NCI-H748 (cell line): ENCODE data around the gene CRACR2A.

Experiments used
- DNase-seq: peaks from one replicate; lab custom pipeline; 2025; ENCODE audit not compliant: unreplicated experiment; lab: John Stamatoyannopoulos, UW

The CRACR2A gene

DNA sequence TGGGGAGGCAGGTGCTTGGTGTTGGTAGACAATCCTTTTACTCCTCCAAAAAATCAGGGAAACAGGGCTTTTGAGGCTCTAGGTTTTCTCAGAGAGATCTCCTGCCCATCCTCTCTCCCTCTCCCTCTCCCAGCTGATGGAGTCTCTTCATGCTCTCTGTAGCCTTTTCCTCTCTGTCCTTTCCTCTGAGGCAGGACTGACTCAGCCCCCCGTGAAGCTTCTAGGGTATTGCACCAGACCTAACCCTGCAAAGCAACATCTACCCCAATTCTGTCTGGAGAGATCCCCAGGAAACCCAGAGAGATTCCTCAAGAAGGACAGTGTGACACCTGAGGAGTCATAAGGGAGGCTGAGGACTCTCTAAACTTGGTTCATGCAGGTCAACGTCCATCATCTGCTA is 66.4 kb downstream of the CRACR2A start:
- no peak for DNase-seq

DNA sequence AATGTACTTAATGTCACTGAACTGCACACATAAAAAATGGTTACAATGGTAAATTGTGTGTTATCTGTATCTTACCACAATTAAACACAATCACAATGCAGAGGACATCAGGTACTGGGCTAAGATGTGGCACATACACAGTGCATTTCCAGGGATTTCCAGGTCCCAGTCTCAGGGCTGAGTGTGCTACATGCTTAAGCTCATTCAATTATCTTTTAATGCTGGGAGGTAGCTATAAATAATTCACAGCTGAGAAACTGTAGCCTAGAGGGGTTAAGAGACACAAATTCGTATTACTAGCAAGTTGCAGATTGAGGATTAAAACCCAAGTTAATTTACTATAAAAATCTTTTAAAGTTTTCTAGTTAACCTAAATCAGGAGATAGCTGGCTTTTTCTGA is 67.1 kb downstream of the CRACR2A start:
- no peak for DNase-seq

DNA sequence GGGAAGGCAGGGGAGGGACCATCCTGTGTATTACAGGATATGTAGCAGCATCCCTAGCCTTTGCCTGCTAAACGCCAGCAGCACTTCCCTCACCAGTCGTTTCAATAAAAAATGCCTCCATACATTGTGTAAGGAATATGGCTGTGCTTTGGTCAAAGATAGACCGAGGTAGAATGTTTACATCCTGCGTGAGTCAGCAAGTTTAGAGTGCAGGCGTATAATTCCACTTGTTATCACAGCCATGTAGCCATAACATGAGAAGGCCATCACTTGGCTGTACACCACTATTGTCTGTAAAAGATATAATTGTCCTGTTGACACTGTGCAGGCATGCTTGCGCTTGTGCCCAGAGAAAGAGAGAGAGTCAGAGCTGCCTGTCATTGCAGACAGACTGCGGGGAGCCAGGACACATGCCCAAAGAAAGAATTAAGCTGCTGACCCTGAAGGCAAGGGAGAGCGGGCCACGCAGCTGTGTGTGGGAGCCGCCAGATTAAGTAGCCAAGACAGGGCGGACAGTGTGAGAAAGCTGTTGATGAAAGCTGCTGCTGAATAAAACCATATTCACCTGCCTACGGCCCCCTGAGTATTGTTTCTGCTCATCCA is 68.4 kb downstream of the CRACR2A start:
- peak; percentile 87 for DNase-seq

DNA sequence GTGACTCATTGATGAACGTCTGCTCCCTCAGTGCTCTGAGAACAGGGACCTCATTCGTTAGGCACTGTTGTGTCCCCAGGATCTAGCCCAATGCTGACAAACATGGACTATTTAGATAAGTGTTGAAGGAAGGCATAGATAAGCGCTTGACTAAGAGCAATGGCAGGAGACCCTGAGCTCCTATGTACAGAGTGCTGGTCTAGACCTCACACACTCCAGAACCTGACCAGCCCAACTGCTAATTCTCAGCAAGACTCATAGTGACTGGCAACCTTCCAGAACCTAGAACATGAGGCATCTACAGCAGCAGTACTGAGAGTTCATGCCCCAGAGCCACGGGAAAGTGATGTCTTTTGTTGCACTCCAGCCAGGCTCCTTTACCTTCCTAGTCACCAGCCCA is 69.2 kb downstream of the CRACR2A start:
- DNase-seq = no peak

DNA sequence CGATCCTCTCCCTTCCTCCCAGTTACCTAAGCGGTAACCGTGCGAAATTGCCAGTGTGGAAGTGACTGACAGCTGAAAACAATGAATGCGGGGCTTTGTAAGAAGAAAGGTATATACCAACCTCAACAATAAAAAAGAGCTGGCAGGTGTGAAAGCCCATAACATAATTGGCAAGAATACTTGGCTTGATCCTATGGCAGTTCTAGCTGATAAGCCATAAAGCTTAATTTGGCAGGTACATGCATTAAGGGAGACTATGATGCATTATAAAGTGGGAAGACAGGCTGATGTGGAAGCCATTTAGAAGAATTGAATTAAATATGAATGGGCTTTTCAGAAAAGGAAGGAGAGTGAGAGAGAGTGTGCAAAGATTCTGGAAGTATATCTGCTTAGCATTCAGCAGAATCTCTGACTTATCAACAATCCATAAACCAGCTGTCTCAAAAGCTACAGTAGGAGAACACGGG is 71.3 kb downstream of the CRACR2A start:
- no peak for DNase-seq

DNA sequence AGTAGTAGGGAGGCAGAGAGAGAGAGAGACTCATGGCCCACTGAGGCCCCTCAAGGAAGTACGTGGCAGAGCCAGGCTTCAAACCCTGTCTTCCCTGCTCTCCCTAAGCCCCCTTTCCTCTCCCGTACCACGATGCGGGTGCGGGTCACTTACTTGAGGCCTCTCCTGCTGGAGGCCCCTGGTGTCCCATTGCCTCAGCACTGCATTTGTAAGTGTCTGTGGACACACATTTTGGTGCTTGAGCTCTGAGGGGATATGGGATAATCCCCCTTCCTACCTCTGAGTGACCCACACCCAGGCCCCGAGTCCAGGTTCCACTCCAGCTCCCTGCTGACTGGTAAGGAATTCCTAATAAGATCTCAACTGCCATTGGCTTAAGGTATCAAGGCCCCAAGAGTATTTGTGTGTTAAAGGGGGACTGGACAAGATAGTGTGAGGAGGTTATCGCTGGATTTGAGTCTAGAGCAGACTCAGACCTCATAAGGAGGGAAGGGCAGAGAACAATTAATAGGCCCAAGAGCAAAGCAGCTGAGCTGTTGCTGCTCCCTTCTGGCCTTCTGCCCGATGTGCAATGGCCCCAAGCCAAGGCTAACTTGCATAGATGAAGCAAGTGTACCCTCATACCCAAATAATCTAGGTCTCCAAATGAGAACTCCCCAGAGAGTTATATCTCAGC is 71.9 kb downstream of the CRACR2A start:
- peak; percentile 64 for DNase-seq

DNA sequence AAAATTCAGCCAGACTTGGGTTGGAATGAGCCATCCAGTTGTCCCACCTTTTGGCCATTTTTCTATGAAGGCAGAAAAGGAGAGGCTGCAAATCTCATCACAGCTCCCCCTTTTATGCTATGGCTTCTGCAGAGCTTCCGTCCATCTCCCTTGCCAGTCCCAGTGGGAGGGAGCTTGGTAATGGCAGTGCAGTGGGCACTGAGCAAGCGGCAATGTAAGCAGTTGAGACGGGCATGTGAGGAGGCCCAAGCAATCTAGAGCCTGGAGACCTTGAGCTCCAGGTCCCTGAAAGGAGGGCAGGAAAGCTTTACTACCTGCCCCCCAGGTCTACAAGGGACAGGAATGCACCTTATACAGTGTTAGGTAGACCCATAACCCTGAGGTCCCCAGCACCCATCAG is 73.1 kb downstream of the CRACR2A start:
- DNase-seq = no peak

DNA sequence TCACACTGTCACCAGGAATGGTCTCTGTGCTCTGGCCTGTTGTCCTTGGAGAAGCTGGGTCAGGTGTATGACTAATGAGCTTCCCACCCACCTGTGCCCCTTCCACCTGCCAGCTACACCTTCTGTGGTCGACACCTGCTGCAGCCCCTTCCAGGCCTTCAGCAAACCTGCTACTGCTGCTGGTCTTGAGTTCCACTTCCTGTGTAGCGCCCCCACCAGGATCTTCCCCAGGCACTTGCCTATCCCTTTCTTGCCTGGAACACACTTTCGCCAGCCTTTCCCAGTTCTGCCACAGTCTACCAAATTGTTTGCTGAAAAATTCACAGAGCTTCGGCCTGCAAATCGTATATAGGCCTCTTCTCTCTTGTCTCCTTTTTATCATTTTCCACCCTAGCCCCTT is 75.3 kb downstream of the CRACR2A start:
- DNase-seq = peak; percentile 3

DNA sequence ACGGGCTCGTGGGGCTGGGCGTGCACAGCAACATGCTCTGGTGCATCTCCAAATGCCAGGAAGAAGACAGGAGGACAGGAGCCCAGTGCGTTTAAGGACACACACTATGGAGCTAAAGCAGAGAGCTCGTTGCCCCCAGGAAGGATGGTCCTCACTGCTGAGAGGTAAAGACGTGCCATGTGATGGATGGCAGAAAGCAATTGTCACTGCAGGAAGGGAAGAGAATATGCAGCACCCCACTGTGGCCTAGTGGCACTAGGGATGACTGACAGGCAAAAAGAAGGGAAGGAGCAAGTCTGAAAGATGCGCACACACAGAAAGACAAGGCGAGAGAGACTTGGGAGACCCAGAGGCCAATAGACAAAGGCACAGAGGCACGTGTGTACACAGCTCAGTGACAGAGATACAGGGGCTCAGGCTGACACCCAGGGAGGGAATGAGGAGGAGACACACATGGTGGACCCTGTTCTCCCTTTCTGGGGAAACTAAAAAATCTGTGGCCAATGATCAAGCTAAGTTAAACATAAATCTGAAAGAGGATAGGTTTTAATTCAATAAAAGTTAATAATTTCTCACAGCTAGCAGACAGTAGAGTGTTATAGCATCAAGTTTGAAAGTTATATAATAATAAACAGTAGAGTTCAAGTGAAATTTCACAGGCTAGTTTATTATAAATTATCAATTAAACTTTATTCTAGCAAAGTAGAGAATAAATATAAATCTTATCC is 78.8 kb downstream of the CRACR2A start:
- DNase-seq = no peak

DNA sequence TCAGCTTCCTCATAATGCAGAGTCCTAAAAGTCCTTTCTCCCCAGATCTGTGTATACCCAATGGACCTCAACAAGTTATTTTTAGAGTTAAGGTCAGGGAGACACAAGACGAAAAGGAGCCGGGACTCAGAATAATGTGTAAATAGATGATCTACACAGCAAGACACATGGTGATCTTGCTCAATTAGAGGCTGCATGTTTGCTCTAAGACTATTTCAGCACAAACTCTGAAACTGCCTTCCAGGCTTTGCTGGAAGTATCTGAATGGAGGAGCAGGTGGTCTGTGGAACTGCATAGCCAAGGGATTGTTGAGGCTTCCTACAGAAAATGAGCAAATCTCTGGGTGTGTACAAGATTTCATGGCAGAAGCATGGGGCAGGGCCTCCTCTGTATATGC is 80.8 kb downstream of the CRACR2A start:
- no peak for DNase-seq

DNA sequence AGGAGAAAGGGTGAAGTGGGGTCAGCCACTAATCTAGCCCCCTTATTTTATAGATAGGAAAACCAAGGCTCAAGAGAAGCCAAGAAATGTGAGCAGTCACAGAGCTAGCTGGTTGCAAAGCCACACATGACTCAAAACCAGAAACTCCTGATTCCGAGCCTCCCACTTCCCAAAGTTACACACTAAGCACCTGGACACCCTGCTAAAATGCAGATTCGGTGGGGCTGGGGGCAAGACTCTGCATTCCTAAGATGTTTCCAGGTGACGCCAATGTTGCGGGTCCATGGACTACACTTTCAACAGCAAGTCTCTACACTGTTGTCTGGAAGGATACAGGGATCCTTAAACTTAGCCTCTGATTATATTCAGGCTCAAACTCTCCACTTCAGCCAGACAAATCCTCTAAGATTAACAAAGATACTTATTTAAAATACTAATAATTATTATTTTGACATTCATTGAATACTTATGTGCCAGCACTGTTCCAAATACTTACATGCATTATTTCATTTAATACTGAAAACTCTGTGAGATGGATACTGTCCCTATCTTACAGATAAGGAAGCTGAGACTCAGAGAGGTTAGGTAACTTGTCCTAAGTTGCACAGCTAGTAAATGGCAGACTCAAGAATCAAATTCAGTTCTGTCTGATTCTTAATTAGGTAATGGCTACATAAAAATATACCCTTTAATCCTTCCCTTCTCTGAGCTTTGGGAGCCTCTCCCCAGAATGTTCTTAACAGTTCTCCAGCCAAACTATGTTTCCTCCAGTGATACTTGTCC is 81.4 kb downstream of the CRACR2A start:
- DNase-seq = no peak

DNA sequence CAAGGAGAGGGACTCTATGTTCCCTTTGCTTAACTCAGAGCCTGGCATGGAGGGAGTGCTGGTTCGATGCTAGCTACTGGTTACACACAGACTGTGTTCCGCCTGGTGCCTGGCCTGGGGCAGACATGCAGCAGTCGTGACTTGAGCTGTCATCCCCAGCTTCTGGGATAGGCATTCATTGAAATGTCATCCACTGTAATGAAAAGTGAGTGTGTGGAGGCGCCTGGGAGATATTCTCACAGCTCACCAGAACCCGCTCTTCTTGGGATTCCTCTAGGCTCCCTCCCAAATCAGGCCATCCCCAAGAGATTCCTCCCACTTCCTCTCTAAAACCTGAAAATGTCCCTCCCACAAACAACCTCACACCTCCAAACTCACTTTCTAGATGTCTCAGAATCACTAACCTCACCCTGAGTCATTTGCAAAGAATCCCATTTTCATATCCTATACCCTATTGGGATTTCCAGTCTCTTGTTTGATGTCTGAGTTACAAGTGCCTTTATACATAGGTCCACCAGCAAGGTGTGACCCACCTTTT is 82.8 kb downstream of the CRACR2A start:
- no peak for DNase-seq

DNA sequence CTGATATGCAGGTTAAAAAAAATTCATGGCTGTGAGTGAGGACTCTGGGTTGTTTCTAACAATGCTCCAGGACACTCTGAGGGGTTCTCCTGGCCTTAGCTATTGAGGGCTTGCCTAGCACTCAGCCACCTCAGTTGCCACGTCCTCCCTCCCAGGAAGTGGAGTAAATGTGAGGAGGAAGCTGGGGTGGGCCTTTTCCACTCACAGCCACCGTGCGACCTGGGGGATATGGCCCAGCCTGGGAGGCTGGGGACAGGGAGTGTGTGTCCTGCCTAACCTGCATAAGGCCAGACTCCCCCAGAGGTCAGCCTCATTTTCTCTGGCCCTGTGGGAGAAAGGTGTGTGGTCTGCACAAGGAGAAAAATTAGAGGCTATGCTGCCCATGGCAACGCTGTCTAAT is 83.3 kb downstream of the CRACR2A start:
- DNase-seq = no peak

DNA sequence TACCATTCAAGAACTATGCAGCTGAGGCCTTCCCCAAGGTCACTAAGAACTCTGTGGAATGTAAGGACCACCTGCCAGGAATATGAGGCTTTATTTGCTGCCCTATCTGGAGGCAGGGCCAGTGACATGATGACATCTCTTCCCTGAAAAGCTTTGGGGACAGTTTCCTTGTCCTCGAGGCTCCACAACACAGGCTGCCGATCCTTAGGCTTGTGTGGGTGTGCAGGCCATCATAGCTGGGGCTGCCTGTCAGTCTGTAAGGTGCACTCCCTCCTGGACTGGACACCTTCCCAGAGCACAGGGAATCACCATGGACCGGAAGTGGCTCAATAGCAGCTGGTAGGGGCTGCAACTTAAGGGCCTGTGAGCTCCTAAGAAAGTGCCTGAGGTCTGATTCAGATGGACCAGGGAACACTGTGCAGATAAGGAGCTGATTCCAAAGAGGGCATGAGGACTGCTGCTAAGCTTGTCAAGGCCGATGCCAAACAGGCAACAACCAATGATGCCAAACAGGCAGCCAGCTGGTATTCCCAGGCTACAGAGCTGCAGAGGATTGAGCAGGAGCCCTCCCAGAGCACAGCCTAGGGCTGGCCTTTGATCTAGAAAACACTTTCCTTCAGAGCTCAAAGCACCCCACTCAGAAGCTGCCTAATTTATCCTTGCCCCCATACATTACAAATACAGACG is 84.3 kb downstream of the CRACR2A start:
- DNase-seq = no peak

DNA sequence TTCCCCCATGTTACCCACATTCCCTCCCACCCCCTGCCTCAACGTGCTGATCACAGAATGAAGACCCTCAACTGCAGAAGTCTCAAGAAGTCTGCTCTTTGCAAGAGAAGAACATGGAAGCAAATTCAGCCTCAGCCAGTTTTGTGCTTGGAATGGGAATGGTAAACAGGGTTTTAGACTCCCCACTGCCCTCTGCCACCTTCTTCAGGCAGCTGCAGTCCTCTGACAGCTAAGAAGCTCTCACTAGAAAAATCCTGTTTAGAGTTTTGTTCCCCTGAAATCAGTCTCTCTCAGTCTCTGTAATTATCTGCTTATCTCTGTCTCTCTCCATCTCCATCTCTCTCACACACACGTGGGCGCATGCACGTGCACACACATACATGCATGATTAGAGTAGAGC is 85.4 kb downstream of the CRACR2A start:
- no peak for DNase-seq

DNA sequence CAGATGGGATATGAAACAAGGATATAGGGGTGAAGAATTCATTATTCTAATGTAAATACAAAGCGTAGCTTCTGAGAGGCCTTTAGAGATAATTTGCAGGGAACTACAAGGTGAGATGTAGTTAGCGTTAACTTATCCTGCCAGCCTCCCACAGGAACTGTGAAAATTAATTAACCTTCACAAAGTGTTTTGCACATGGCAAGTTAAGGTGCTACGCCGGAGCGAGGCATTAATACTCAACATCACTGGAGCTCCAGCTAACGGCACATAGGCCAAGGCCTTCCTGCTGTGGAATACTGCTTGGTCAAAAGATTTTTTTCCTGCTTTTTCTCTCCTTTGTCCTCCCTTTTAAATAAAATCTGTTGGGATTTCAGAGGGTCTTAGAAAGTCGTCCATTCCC is 86.5 kb downstream of the CRACR2A start:
- DNase-seq = no peak

DNA sequence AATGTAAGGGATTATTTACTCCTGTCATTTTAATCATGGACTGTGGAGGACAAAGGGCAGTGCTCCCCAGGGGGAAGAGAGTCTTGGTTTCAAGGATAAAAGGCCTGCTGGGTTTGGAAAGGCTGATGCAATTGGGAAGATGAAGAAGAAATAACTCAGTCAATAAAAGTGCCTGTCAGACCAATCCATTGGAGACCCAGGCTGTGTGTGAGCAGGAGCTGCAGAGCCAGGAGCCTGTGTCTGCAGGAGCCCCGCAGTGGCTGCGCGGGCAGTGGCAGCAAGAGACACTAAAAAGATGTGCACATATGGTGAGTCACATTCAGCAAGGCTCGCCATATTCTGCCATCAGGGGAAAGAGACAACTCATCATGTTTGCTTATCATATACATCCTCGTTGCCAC is 90.4 kb downstream of the CRACR2A start:
- DNase-seq = peak; percentile 12

DNA sequence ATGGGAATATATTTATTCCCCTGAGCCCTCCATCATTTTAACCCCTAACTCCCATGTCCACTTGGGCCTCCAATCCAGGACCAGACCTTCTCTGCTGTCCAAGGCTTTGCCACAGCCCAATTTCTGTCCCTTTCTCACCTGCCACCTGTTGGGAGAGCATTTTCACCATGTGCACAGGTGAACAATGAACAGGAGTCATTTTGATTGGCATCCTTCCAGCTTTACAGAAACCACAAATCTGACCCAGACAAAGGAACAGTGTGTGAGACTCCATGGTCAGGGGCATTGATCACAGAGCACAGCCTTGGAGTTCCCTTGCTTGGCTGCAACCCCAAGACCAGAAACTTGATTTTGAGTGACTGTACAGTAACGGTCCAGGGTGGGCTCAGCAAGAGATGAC is 91.9 kb downstream of the CRACR2A start:
- DNase-seq = peak; percentile 90

DNA sequence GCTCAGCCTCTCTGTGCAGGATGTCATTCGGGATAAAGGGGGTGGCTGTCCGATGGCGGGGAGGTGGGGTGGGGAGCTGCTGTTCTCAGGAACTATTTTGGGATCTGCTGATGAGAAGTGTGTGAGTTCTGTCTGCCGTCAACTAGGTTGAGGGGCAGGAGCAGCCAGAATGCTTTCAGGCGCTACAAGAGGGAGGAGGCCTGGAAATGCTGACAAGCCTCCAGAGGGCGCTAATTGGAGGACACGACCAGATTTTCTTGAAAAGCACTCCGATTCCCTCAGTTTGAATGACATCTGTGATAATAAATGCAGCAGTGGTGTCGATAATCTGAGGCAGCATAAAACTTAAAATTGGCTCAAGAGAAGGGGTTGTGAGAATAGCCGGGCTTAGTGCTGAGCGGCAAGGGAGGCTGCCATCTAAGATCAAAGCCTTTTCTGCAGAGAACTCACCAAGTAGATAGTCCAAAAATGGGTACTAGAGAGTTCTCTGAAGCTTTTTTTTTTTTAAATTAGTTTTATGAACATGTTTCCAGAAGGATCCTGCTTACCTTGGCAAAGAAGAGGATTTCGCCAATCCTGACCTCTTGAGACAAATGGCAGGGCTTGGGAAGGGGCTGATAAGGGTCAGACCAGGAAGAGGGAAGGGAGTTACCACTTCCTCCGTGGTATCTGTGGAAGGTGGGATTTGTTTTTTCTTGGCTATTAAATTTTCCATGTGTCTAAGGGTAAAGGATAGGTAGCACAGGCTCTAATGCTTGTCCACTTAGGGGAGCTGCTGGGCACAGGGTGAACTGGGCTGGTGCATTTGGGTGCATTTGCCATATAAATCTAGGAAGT is 94.4 kb downstream of the CRACR2A start:
- DNase-seq = peak; percentile 48
